ENCODE results near the gene TARBP1. TPM values are rescaled to one million over a fixed set of nuclear protein-coding genes. Genes with fewer than 3 reads are reported as not detected.

Gene TARBP1
- total and polyA plus RNA-seq, 2 of the 8 experiments (the other 6 are each of a cell fraction or from before 2014, with no cell fraction given), result 21.9 to 32.3 TPM

DNA sequence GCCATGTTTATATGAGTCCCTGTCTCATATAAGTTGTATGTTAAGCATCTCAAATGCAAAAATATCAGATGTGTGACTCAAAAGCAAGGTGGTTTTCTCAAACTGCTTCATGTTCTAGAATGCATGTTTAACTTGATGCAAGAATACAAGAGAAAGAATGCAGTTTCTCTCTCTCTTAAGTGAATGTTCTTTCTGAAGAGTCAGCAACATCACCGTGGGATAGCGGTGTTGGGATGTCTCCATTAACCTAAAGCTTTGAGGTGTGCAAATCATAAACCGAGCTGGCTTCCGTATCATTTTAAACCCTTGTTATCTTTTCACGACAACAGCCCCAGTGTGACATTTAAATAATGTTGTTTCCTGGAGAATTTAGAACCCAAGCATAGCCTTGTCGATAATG is 48.4 kb upstream of the TARBP1 start:
- CTCF ChIA-PET (ENCODE audit: partially characterized antibody), result interaction anchor here (0.8 kb wide), 1 partner anchor 197 kb away, joined by 3 read pairs; no protein-coding TSS in a partner anchor
- Histone ChIP-seq H3K23ac (ENCODE audit: insufficient read length) (no peak overlapping the region), H3K4ac (replicated peaks; ENCODE audit: insufficient read length, low read depth, low read length) (no peak overlapping the region), H4K8ac (ENCODE audit: extremely low read depth, insufficient read depth, low read length) (no peak overlapping the region), H3K9ac (replicated peaks in 1 of 4; ENCODE audit: extremely low read depth in 1 of 4, low read depth in 3 of 4, low read length in 3 of 4) (no peak overlapping the region), H3K79me1 (ENCODE audit: low read depth, low read length) (no peaks in the 10 kb centered on the region), H2AK5ac (ENCODE audit: low read depth, low read length) (no peak overlapping the region), H2BK5ac (ENCODE audit: low read depth, low read length) (no peak overlapping the region), H3K18ac (ENCODE audit: extremely low read depth, low read length) (no peak overlapping the region), H3K4me2 (ENCODE audit: insufficient read depth in 1 of 2, low read depth in 2 of 2, low read length in 2 of 2) (no peak overlapping the region), H3K14ac (ENCODE audit: insufficient read length) (no peak overlapping the region), H3K79me2 (ENCODE audit: control insufficient read depth in 1 of 2, insufficient read depth in 2 of 2, low read length in 2 of 2) (no peaks in the 10 kb centered on the region), H2BK120ac (replicated peaks; ENCODE audit: low read depth, low read length) (no peak overlapping the region), H3K23me2 (ENCODE audit: low read depth, low read length) (peaks cover 2% of the 10 kb centered on the region; the same call in 1 of the 2 replicates), H3K27ac (ENCODE audit: low read depth, low read length) (no peak overlapping the region), H4K20me1 (replicated peaks in 1 of 2; ENCODE audit: control insufficient read depth in 1 of 2, insufficient read depth in 2 of 2, low read length in 2 of 2) (no peaks in the 10 kb centered on the region), H2BK15ac (ENCODE audit: low read length) (no peak overlapping the region), H3K27me3 (replicated peaks in 1 of 4; ENCODE audit: control insufficient read depth in 3 of 4, extremely low read depth in 1 of 4, insufficient read depth in 3 of 4, low read length in 3 of 4) (no peaks in the 10 kb centered on the region), H4K91ac (replicated peaks; ENCODE audit: insufficient read length, low read length) (no peak overlapping the region), H2BK20ac (ENCODE audit: low read length) (no peak overlapping the region), H3K9me3 (ENCODE audit: insufficient read depth in 2 of 2, low read depth in 1 of 2, low read length in 1 of 2) (no peaks in the 10 kb centered on the region), H2AFZ (ENCODE audit: low read length) (no peak overlapping the region), H2BK12ac (ENCODE audit: low read depth, low read length) (no peak overlapping the region), H4K5ac (ENCODE audit: insufficient read length, low read depth, low read length) (no peak overlapping the region), H3K56ac (replicated peaks; ENCODE audit: insufficient read length, low read depth, low read length) (no peak overlapping the region), H3K4me1 (replicated peaks in 1 of 4; ENCODE audit: control insufficient read depth in 3 of 4, insufficient read depth in 4 of 4, low read length in 3 of 4) (peaks cover 4 to 11% (median 6%) of the 10 kb centered on the region in 4 experiments), H3K36me3 (ENCODE audit: control insufficient read depth in 2 of 4, insufficient read depth in 4 of 4, low read length in 3 of 4) (no peaks in the 10 kb centered on the region), H3K4me3 (ENCODE audit: extremely low read depth in 1 of 4, insufficient read depth in 2 of 4, low read depth in 3 of 4, low read length in 4 of 4) (no peak overlapping the region)
- FAIRE-seq, result no peak
- whole genome bisulfite sequencing, 2 experiments (ENCODE audit: extremely low coverage in 1 of 2, insufficient coverage in 1 of 2, insufficient read length in 1 of 2, insufficient replicate concordance in 2 of 2, low coverage in 1 of 2, low lambda C conversion rate in 2 of 2, missing lambda C conversion rate in 1 of 2), result 91% methylated on average over 6 of the region's 6 CpGs; no CpG with 5 or more reads in 1 of the 2 experiments
- DNase-seq (ENCODE audit: low read depth in 1 of 2, low spot score in 2 of 2), result no peak
- POLR2A ChIA-PET (ENCODE audit: partially characterized antibody), result no interaction called here
- TF ChIP-seq SRF (IDR thresholded peaks at IDR 0.05; ENCODE audit: low read depth, low read length), result no peak
- TF ChIP-seq PHF8 (conservative IDR thresholded peaks at IDR 0.05; ENCODE audit: low read depth, low read length), result no peak
- TF ChIP-seq CBX8 (IDR thresholded peaks at IDR 0.05; ENCODE audit: borderline replicate concordance, low read depth, low read length), result no peak
- no peak for TF ChIP-seq HDAC6 (IDR thresholded peaks at IDR 0.05; ENCODE audit: low read depth, low read length)
- no peak for TF ChIP-seq BRCA1 (IDR thresholded peaks at IDR 0.05; ENCODE audit: low read depth, low read length)
- TF ChIP-seq POLR2AphosphoS5 (IDR thresholded peaks at IDR 0.05; ENCODE audit: low read depth, low read length), result no peak
- TF ChIP-seq E2F6 (IDR thresholded peaks at IDR 0.05), result no peak
- TF ChIP-seq GTF2F1 (IDR thresholded peaks at IDR 0.05; ENCODE audit: borderline replicate concordance, low read depth, low read length), result no peak
- TF ChIP-seq KDM5A (IDR thresholded peaks at IDR 0.05; ENCODE audit: low read length), result no peak
- no peak for TF ChIP-seq CHD1 (IDR thresholded peaks at IDR 0.05; ENCODE audit: low read depth, low read length)
- TF ChIP-seq EP300 (IDR thresholded peaks at IDR 0.05; ENCODE audit: borderline replicate concordance in 1 of 2, low read depth in 2 of 2, low read length in 2 of 2), result no peak
- no peak for TF ChIP-seq RAD21 (IDR thresholded peaks at IDR 0.05 in 1 of 2, conservative IDR thresholded peaks at IDR 0.05 in 1 of 2; ENCODE audit: low read depth in 2 of 2, low read length in 2 of 2)
- TF ChIP-seq KDM4A (IDR thresholded peaks at IDR 0.05; ENCODE audit: low read depth, low read length, severe bottlenecking), result no peak
- no peak for TF ChIP-seq EZH2 (IDR thresholded peaks at IDR 0.05; ENCODE audit: low read depth, low read length, severe bottlenecking)
